Panc1 (cell line): ENCODE data around the gene CDK6. TPM values are rescaled to one million over a fixed set of nuclear protein-coding genes. Genes with fewer than 3 reads are reported as not detected.

Source experiments
- ATAC-seq: fragments of 200-7000 bp; cut with Tn5 transposase; 2 replicates; pipeline ENCODE4 v1.9.1; 2020; ENCODE audit warnings: mild to moderate bottlenecking, moderate library complexity
- BruUV-seq: library from RNA; stranded (reverse); fragments of 400-500 nt; replicated peaks from 2 replicates; lab custom pipeline; 2021; lab: Mats Ljungman, UMichigan
- CTCF ChIA-PET: fragments of 300-600 bp; sonication (Branson Sonifier 250); formaldehyde crosslinking; loops from one replicate; lab custom pipeline; 2022; ENCODE audit warnings: antibody characterized with exemption; lab: Charles Lee
- POLR2A ChIA-PET: fragments of 300-600 bp; sonication (Branson Sonifier 250); formaldehyde crosslinking; loops from one replicate; lab custom pipeline; 2022; ENCODE audit warnings: antibody characterized with exemption; lab: Charles Lee
- DNase-seq: peaks from one replicate; pipeline ENCODE4 v3.0.0-alpha.2; 2010; ENCODE audit warnings: low read depth, low spot score
- H3K27ac ChIP-seq: 2 replicates; pipeline ENCODE4 v1.5.1; 2011; ENCODE audit warnings: mild to moderate bottlenecking, low read length, inconsistent platforms
- H3K27me3 ChIP-seq: fragments of 200-500 bp; sonication (Bioruptor generic); 2 replicates; pipeline ENCODE4 v1.6.0; 2014; ENCODE audit warnings: low read length, inconsistent platforms; ENCODE audit not compliant: control insufficient read depth, insufficient read depth
- H3K36me3 ChIP-seq: fragments of 200-500 bp; sonication (Bioruptor generic); 2 replicates; pipeline ENCODE4 v1.5.1; 2014; ENCODE audit warnings: inconsistent platforms, mild to moderate bottlenecking, low read length, moderate library complexity; ENCODE audit not compliant: control insufficient read depth, insufficient read depth
- H3K4me1 ChIP-seq: 2 replicates; pipeline ENCODE4 v1.5.1; 2011; ENCODE audit warnings: inconsistent platforms, mild to moderate bottlenecking, low read length, moderate library complexity; ENCODE audit not compliant: control insufficient read depth, insufficient read depth
- H3K4me3 ChIP-seq, 2 experiments: 2 replicates each; pipeline ENCODE4 v1.5.1; 2011 to 2012; ENCODE audit warnings: low read depth in 2 of 2, low read length in 2 of 2, mild to moderate bottlenecking in 2 of 2, inconsistent platforms in 1 of 2, moderate library complexity in 1 of 2
- H3K9me3 ChIP-seq: fragments of 200-500 bp; sonication (Bioruptor generic); 2 replicates; pipeline ENCODE4 v1.5.1; 2014; ENCODE audit warnings: low read depth, mild to moderate bottlenecking, inconsistent platforms, low read length, moderate library complexity; ENCODE audit not compliant: control insufficient read depth, insufficient read depth
- POLR2AphosphoS5 ChIP-seq: IDR thresholded peaks from 2 replicates; pipeline ENCODE4 v1.6.1; 2012; ENCODE audit warnings: mild to moderate bottlenecking, low read depth, low read length, moderate library complexity
- SIN3A ChIP-seq: IDR thresholded peaks from 2 replicates; pipeline ENCODE4 v1.6.1; 2012; ENCODE audit warnings: low read depth, mild to moderate bottlenecking, low read length, moderate library complexity, borderline replicate concordance; ENCODE audit not compliant: insufficient read depth
- TCF7L2 ChIP-seq: IDR thresholded peaks from 2 replicates; pipeline ENCODE4 v1.6.1; 2011; ENCODE audit warnings: mild to moderate bottlenecking, low read depth, low read length, inconsistent platforms
- in situ Hi-C: cut with HindIII; loops from 2 replicates; pipeline ENCODE4 v1.10.0; 2016; ENCODE audit warnings: low sequenced_read_pairs, low pct_unique_long_range_greater_than_20kb
- intact Hi-C: fragments of 100-400 bp; cut with micrococcal nuclease; formaldehyde crosslinking; loops from one replicate; pipeline ENCODE4 v1.10.0; 2022; ENCODE audit not compliant: unreplicated experiment
- total RNA-seq: library from RNA; stranded (reverse); gene quantifications from one replicate; pipeline ENCODE4 v1.2.1, GENCODE V29; 2021; ENCODE audit not compliant: unreplicated experiment
- TF ChIP-seq, protein P1 (sequence below), 2 experiments: IDR thresholded peaks; 2 replicates each; pipeline ENCODE4 v1.6.1; 2011 to 2012; ENCODE audit warnings: low read depth in 2 of 2, control low read depth in 1 of 2, low read length in 1 of 2, mild to moderate bottlenecking in 1 of 2, moderate library complexity in 1 of 2; ENCODE audit not compliant: insufficient read depth in 1 of 2
- TF ChIP-seq, protein P2 (sequence below): fragments of 450-650 bp; IDR thresholded peaks from 2 replicates; pipeline ENCODE4 v1.5.1; 2017; ENCODE audit warnings: mild to moderate bottlenecking

CDK6 gene
- total RNA-seq, 1 experiment from 2014 or later = 57.4 TPM

DNA sequence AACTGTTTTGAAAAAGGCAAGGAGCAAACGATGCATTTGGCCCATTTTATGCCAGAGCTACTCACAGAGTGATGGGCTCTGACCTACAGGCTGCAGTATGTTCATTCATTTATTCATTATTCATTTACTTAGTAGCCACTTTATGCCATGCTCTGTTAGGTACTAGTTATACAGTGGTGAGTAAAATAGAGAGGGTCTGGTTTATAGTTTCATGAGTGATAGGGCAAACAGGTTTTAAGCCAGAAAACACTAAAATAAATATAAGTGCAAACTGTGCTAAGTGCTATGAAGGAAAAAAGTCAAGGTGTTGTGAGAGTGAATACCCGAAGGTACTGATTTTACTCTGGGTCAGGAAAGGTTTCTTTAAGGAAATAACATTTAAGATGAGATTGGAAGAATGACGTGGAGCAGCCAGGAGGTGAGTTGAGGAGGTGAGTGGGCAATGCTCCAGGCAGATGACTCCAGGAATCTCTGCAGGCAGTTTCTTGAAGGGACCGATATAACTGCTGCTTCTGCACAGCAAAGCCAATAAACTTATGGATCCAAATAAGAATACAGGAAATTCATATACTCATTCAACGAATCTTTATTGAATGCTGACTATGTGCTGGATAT lies 189.3 kb downstream of the CDK6 start:
- CTCF ChIA-PET = no interaction called here
- intact Hi-C loops (no loop called here), in situ Hi-C loops (no loop called here)
- Histone ChIP-seq H3K4me3 (no peak overlapping the region), H3K36me3 (no peaks in the 10 kb centered on the region), H3K27me3 (no peaks in the 10 kb centered on the region), H3K4me1 (peaks cover 45% of the 10 kb centered on the region), H3K27ac (peak overlapping the region; percentile 80), H3K9me3 (no peaks in the 10 kb centered on the region)
- no peak for TF ChIP-seq TCF7L2
- TF ChIP-seq, protein P1, sequence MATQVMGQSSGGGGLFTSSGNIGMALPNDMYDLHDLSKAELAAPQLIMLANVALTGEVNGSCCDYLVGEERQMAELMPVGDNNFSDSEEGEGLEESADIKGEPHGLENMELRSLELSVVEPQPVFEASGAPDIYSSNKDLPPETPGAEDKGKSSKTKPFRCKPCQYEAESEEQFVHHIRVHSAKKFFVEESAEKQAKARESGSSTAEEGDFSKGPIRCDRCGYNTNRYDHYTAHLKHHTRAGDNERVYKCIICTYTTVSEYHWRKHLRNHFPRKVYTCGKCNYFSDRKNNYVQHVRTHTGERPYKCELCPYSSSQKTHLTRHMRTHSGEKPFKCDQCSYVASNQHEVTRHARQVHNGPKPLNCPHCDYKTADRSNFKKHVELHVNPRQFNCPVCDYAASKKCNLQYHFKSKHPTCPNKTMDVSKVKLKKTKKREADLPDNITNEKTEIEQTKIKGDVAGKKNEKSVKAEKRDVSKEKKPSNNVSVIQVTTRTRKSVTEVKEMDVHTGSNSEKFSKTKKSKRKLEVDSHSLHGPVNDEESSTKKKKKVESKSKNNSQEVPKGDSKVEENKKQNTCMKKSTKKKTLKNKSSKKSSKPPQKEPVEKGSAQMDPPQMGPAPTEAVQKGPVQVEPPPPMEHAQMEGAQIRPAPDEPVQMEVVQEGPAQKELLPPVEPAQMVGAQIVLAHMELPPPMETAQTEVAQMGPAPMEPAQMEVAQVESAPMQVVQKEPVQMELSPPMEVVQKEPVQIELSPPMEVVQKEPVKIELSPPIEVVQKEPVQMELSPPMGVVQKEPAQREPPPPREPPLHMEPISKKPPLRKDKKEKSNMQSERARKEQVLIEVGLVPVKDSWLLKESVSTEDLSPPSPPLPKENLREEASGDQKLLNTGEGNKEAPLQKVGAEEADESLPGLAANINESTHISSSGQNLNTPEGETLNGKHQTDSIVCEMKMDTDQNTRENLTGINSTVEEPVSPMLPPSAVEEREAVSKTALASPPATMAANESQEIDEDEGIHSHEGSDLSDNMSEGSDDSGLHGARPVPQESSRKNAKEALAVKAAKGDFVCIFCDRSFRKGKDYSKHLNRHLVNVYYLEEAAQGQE (IDR thresholded peaks at IDR 0.05; ENCODE audit: insufficient read depth in 1 of 2, low read depth in 2 of 2, low read length in 1 of 2) = no peak
- TF ChIP-seq POLR2AphosphoS5 = no peak
- TF ChIP-seq SIN3A = no peak
- TF ChIP-seq, protein P2, sequence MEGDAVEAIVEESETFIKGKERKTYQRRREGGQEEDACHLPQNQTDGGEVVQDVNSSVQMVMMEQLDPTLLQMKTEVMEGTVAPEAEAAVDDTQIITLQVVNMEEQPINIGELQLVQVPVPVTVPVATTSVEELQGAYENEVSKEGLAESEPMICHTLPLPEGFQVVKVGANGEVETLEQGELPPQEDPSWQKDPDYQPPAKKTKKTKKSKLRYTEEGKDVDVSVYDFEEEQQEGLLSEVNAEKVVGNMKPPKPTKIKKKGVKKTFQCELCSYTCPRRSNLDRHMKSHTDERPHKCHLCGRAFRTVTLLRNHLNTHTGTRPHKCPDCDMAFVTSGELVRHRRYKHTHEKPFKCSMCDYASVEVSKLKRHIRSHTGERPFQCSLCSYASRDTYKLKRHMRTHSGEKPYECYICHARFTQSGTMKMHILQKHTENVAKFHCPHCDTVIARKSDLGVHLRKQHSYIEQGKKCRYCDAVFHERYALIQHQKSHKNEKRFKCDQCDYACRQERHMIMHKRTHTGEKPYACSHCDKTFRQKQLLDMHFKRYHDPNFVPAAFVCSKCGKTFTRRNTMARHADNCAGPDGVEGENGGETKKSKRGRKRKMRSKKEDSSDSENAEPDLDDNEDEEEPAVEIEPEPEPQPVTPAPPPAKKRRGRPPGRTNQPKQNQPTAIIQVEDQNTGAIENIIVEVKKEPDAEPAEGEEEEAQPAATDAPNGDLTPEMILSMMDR = no peak
- POLR2A ChIA-PET = no interaction called here
- DNase-seq (no peak), ATAC-seq (no peak)
- BruUV-seq = no TSS peak

DNA sequence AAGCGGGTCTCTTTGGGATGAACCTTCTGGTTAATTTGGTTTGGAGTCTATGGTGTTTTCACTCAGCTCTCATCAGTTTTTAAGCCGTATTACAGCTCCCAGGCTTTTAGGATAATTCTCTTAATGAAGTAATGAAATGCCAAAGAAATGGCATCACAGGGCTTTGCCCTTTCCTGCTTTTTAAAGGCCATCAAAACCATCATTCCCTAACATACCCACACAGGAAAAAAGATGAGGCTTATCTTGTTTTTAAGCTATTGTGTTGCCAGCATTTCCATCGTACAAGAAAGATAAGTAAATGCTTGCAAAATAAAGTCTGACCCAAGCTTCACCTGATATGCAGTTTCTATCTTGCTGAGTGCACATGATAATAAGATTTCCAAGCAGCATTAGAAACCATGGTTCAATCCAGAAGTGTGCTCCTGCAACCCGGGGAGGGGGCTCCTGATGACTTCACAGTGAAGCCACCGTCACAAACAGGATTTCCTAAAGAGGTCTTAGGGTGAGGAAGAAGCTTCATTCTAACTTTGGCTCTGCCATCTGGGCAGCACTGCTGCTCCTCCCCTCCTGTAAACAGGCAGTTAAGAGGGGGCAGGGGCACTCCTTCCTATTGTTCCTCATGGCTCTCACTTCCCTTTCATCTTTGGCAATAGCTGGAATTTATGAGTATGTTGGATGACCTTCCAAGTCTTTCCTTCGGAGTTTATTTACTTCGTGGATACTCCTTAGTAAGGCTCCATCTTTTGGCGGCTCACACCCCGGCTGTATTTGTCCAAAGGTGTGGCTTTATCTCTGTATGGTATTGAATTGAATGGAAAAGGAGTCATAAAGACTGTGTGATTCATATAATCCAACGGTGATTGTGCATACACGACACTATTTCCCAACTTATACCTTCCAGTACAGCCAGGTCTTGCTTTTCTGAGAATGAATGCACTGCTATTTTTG lies 191.0 kb downstream of the CDK6 start:
- H3K27ac ChIP-seq = peak overlapping the region; percentile 80
- intact Hi-C loops = no loop called here
- in situ Hi-C loops = no loop called here
- TF ChIP-seq POLR2AphosphoS5 (peak; percentile 41; the same call in 1 of the 2 replicates), TCF7L2 (peak; percentile 87)
- TF ChIP-seq, protein P1 (IDR thresholded peaks at IDR 0.05; ENCODE audit: insufficient read depth in 1 of 2, low read depth in 2 of 2, low read length in 1 of 2) = no peak
- H3K4me3 ChIP-seq = peak overlapping the region in 1 of 2 experiments; percentile 5; a peak in 1 of 4 replicates
- ChIA-PET CTCF (no interaction called here), POLR2A (no interaction called here)
- no peaks in the 10 kb centered on the region for H3K9me3 ChIP-seq
- no peaks in the 10 kb centered on the region for H3K27me3 ChIP-seq
- 0 out of 2 replicates have a peak, but pooled peaks cover 3% of the 10 kb centered on the region for H3K36me3 ChIP-seq
- peak; percentile 78 for ATAC-seq
- BruUV-seq = no TSS peak
- H3K4me1 ChIP-seq = peaks cover 57% of the 10 kb centered on the region
- DNase-seq = no peak
